A549 treated with DMSO at 1 μM for 4 hours (cell line): ENCODE measurements around the gene GPATCH11. TPM values are rescaled to one million over a fixed set of nuclear protein-coding genes. Genes with fewer than 3 reads are reported as not detected.

ENCODE experiments used
- total RNA-seq: library from RNA; stranded (reverse); fragments of 200-300 nt; extraction: Qiagen RNA extraction; gene quantifications from 5 replicates; pipeline ENCODE4 v1.2.3, GENCODE V29; 2022; ENCODE audit warnings: low read depth

Gene GPATCH11
- total RNA-seq, result 9.9 to 12.0 TPM (median 10.7 TPM) in 5 replicates

GRCh38 chr2:37083873-37084794 is at the start of gene GPATCH11, which contains the start of gene HEATR5B:
TSS of gene GPATCH11 (plus strand) at chr2:37084518. CDS start at chr2:37088382, 3,864 bp downstream.
TSS of gene HEATR5B (minus strand) at chr2:37084372. CDS start at chr2:37083414, 958 bp downstream.

Other genes starting within 250 kb of the GPATCH11 start
- 14.9 to 24.3 TPM (median 21.6 TPM) in 5 replicates for gene STRN, start 118.0 kb upstream of the GPATCH11 start, total RNA-seq
- gene HEATR5B, start 146 bp upstream of the GPATCH11 start, total RNA-seq, result 6.4 to 8.4 TPM (median 7.7 TPM) in 5 replicates
- 19.3 to 31.6 TPM (median 29.1 TPM) in 5 replicates for gene EIF2AK2, start 72.5 kb downstream of the GPATCH11 start, total RNA-seq
- gene SULT6B1, start 104.2 kb downstream of the GPATCH11 start, total RNA-seq, result not detected in 5 replicates
- gene CEBPZOS, start 112.0 kb downstream of the GPATCH11 start, total RNA-seq, result 41.5 to 49.5 TPM (median 44.1 TPM) in 5 replicates
- 73.5 to 86.2 TPM (median 81.7 TPM) in 5 replicates for gene CEBPZ, start 147.1 kb downstream of the GPATCH11 start, total RNA-seq
- gene NDUFAF7, start 147.1 kb downstream of the GPATCH11 start, total RNA-seq, result 18.2 to 24.1 TPM (median 21.5 TPM) in 5 replicates
- 10.9 to 17.1 TPM (median 13.9 TPM) in 5 replicates for gene PRKD3, start 240.3 kb downstream of the GPATCH11 start, total RNA-seq